ENCODE results near the gene WNT9B. TPM values are rescaled to one million over a fixed set of nuclear protein-coding genes. Genes with fewer than 3 reads are reported as not detected.

The WNT9B gene
- total RNA-seq, 4 donors from 2014 or later, result 0.27 to 0.59 TPM; not detected in 2

DNA sequence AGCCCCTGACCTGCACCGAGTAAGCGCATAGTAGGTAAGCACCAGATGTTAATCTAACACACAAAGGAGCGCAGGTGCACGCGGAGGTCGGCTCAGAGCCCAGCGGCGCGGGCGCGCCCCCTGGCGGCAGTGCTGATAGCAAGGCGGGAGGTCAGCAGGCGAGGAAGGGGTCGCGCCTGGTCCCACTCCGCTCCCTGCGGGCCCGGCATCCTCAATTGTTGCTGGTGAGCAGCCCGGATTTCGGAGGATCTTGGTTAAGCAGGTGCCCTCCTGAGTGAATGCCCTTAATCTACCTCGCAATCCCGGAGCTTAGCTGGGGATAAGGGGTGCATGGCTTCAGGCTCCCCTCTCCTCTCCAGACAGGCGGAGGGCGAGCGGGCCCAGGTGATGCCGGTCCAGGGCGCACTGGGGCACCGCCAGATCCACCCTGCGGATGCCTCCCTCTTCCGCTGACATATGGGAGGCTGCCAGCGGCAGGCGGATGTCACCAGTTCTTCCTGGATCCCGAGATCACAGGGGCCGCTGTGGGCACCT lies 28.9 kb upstream of the WNT9B start:
- H3K36me3 ChIP-seq, result no peaks in the 10 kb centered on the region
- H3K27ac ChIP-seq, result no peak overlapping the region
- no peak for DNase-seq
- H3K4me1 ChIP-seq, result peaks cover 0 to 11% of the 10 kb centered on the region in 2 donors
- TF ChIP-seq POLR2A (IDR thresholded peaks at IDR 0.05), result no peak
- TF ChIP-seq, protein P1, sequence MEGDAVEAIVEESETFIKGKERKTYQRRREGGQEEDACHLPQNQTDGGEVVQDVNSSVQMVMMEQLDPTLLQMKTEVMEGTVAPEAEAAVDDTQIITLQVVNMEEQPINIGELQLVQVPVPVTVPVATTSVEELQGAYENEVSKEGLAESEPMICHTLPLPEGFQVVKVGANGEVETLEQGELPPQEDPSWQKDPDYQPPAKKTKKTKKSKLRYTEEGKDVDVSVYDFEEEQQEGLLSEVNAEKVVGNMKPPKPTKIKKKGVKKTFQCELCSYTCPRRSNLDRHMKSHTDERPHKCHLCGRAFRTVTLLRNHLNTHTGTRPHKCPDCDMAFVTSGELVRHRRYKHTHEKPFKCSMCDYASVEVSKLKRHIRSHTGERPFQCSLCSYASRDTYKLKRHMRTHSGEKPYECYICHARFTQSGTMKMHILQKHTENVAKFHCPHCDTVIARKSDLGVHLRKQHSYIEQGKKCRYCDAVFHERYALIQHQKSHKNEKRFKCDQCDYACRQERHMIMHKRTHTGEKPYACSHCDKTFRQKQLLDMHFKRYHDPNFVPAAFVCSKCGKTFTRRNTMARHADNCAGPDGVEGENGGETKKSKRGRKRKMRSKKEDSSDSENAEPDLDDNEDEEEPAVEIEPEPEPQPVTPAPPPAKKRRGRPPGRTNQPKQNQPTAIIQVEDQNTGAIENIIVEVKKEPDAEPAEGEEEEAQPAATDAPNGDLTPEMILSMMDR (IDR thresholded peaks at IDR 0.05), result no peak
- intact Hi-C loops (cut with DNase I; ENCODE audit: low total_unique reads), result no loop called here
- peaks cover 8 to 48% of the 10 kb centered on the region in 2 donors for H3K27me3 ChIP-seq
- H3K4me3 ChIP-seq, result no peak overlapping the region
- H3K9me3 ChIP-seq, result no peaks in the 10 kb centered on the region

DNA sequence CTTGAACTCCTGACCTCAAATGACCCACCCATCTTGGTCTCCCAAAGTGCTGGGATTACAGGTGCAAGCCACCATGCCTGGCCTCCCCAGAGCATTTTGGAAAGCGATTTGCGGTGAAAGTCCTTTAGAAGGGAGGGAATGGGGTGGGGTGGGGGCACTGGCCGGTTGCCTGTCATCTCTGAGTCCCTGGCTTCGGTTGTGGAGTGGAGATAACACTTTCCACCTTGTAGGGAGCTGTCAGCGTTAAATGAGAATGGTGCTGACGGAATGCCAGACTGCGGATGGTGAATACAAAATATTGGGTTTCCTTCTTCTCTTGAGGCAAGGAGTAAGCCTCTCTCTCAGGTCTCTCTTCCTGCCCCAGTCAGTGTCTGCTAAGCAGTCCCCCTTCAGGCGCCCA lies 27.7 kb upstream of the WNT9B start:
- intact Hi-C loops (cut with DNase I; ENCODE audit: low total_unique reads), result no loop called here
- H3K27me3 ChIP-seq, result peaks cover 8 to 39% of the 10 kb centered on the region in 2 donors
- TF ChIP-seq, protein P1 (IDR thresholded peaks at IDR 0.05), result no peak
- no peak for TF ChIP-seq POLR2A (IDR thresholded peaks at IDR 0.05)
- no peaks in the 10 kb centered on the region for H3K9me3 ChIP-seq
- no peaks in the 10 kb centered on the region for H3K36me3 ChIP-seq
- no peak overlapping the region for H3K4me3 ChIP-seq
- H3K4me1 ChIP-seq, result peaks cover 0 to 8% of the 10 kb centered on the region in 2 donors
- DNase-seq, result no peak
- H3K27ac ChIP-seq, result no peak overlapping the region

DNA sequence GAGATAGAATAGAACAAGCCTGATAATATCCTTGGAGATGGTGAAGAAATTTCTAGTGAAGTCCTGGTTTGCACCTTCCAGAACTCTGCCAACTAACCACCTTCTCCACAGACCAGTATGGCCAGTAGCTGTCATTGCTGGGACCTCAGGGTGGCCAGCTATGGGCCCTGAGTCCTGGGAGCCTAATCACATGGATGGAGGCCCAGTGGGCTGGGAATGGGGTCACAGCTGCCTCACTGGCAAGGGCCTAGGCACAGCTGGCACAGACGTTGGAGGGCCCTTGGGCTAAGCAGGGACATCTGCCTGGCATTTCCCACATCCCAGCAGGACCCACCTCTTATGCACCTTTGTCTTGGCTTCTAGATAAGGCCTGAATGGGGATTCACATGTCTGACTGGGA lies 25.3 kb upstream of the WNT9B start:
- intact Hi-C loops (cut with DNase I; ENCODE audit: low total_unique reads), result no loop called here
- H3K27me3 ChIP-seq, result peaks cover 8 to 16% of the 10 kb centered on the region in 2 donors
- H3K4me1 ChIP-seq, result no peaks in the 10 kb centered on the region
- no peak for DNase-seq
- H3K27ac ChIP-seq, result no peak overlapping the region
- H3K9me3 ChIP-seq, result no peaks in the 10 kb centered on the region
- no peak overlapping the region for H3K4me3 ChIP-seq
- no peaks in the 10 kb centered on the region for H3K36me3 ChIP-seq
- TF ChIP-seq POLR2A (IDR thresholded peaks at IDR 0.05), result no peak
- TF ChIP-seq, protein P1 (IDR thresholded peaks at IDR 0.05), result no peak

DNA sequence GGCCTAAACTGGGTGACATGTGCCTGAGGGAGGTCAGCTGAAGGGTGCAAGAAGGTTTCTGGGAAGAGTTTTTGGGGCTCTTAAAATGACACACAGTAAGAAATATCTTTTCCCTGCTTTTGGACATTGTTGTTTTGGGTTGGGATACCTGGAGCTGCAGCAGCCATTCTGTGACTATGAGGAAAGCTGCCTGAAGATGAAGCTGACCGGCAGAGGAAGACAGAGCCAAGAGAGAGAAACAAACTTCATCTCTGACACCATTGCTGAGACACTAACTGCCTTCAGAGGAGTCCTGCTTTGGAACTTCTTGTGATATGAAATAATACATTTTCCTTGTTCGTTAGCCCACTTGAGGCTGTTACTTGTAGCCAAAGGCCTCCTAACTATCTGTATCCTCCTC lies 24.1 kb upstream of the WNT9B start:
- DNase-seq, result no peak
- no peak for TF ChIP-seq POLR2A (IDR thresholded peaks at IDR 0.05)
- TF ChIP-seq, protein P1 (IDR thresholded peaks at IDR 0.05), result no peak
- no peak overlapping the region for H3K4me3 ChIP-seq
- peaks cover 4 to 5% of the 10 kb centered on the region in 2 donors for H3K27me3 ChIP-seq
- H3K27ac ChIP-seq, result no peak overlapping the region
- intact Hi-C loops (cut with DNase I; ENCODE audit: low total_unique reads), result no loop called here
- H3K4me1 ChIP-seq, result no peaks in the 10 kb centered on the region
- no peaks in the 10 kb centered on the region for H3K9me3 ChIP-seq
- no peaks in the 10 kb centered on the region for H3K36me3 ChIP-seq

DNA sequence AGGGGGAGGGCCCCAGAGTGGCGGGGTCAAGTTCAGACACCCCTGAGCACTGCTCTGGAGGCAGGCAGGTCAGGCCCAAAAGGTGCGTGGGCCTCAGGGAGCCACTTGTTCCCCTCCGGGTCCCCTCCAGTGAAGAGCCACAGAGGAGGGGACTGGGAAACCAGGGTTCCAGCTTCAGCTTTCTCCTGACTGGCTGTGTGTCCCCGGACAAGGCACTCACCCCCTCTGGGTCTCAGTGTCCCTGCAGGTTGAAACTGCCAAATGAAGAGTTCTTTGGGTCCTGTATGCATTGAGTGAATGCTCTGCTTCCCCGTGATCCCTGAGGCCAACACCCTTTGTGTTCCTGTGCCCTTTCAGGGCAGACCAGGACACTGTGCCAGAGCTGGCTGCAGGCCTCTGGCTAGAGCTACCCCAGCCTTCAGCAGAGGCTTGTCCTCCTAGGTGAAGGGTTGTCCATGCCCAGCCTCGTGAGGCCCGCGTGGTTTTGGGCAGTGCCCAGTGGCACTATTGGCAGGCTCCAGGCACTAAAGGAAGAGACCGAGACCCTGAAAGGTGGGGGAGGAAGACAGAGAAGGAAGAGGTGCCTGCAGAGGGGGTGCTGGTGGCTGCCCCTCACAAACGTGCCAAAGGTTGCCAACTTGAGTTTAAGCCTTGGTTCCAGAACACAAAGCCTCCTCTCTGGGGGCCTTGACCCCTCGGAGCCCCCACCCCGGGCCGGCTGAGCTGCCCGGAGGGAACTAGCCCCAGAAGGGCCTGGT lies 19.6 kb upstream of the WNT9B start:
- Histone ChIP-seq H3K4me3 (no peak overlapping the region), H3K36me3 (no peaks in the 10 kb centered on the region), H3K27me3 (no peaks in the 10 kb centered on the region), H3K27ac (no peak overlapping the region), H3K9me3 (no peaks in the 10 kb centered on the region), H3K4me1 (no peaks in the 10 kb centered on the region)
- no peak for DNase-seq
- intact Hi-C loops (cut with DNase I; ENCODE audit: low total_unique reads), result no loop called here
- TF ChIP-seq, protein P1 (IDR thresholded peaks at IDR 0.05), result no peak
- no peak for TF ChIP-seq POLR2A (IDR thresholded peaks at IDR 0.05)

Data from uterus (tissue), 4 donors.